ENCODE data around the gene ICA1L.

The ICA1L gene

GRCh38 chr2:202723746-202724145 is 147.8 kb downstream of the ICA1L start:
- no peak for DNase-seq
